Body of pancreas (tissue), 4 donors: ENCODE results near the gene AP3B1.

Experiments
- CTCF ChIP-seq, 7 experiments: fragments of 450-650 bp in 4 of 7; fragments of 200-600 bp in 3 of 7; sonication (generic) in 3 of 7; IDR thresholded peaks; one replicate each; pipeline ENCODE4 v1.5.1; 2016 to 2019; ENCODE audit warnings: antibody characterized with exemption in 7 of 7
- POLR2A ChIP-seq, 3 donors: fragments of 450-650 bp; IDR thresholded peaks; one replicate each; pipeline ENCODE4 v1.6.1; 2016; ENCODE audit warnings: antibody characterized with exemption in 3 of 3, mild to moderate bottlenecking in 2 of 3

- no peak for TF ChIP-seq CTCF (IDR thresholded peaks at IDR 0.05)
- no peak for TF ChIP-seq POLR2A (IDR thresholded peaks at IDR 0.05)
These were observed 289.9 kb downstream of the AP3B1 start for GRCh38 chr5:78004559-78004958.
